HT1080 (cell line): ENCODE results near the gene RNU1-3. TPM values are rescaled to one million over a fixed set of nuclear protein-coding genes. Genes with fewer than 3 reads are reported as not detected.
"Not testable (repeated sequence)": the region's sequence is repeated elsewhere in the genome, so short reads cannot be mapped to it uniquely, and the experiment has no call there.

Source experiments
- DNase-seq: peaks from one replicate; pipeline ENCODE4 v3.0.0-alpha.2; 2015; ENCODE audit warnings: low read depth
- total RNA-seq: library from RNA; depleted of rRNA; stranded (reverse); fragments of >200 nt; shearing (Covaris generic); gene quantifications from 2 replicates; pipeline ENCODE4 v1.2.3, GENCODE V29; 2014

Gene RNU1-3
- total RNA-seq, 1 experiment from 2014 or later = not detected

DNA sequence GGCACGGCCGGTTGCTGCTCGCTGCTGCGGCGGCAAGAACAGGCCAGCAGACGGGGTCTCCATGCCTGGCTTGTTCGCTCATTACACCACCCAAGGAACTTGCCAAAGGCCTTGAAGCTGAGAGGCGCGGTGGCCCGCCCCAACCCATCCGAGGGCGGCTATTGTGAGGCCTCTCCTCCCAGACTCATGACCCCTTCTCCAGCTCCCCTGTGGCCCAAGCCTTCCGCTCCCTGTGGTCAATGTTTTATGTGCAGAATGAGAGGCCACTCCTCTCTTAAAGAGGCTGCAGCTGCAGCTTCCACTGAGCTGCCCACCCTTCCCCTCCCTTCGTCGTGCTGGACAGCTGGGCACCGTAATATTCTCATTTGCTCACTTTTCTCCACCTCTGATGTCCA, 27.6 kb upstream of the RNU1-3 start:
- DNase-seq = not testable (repeated sequence)

DNA sequence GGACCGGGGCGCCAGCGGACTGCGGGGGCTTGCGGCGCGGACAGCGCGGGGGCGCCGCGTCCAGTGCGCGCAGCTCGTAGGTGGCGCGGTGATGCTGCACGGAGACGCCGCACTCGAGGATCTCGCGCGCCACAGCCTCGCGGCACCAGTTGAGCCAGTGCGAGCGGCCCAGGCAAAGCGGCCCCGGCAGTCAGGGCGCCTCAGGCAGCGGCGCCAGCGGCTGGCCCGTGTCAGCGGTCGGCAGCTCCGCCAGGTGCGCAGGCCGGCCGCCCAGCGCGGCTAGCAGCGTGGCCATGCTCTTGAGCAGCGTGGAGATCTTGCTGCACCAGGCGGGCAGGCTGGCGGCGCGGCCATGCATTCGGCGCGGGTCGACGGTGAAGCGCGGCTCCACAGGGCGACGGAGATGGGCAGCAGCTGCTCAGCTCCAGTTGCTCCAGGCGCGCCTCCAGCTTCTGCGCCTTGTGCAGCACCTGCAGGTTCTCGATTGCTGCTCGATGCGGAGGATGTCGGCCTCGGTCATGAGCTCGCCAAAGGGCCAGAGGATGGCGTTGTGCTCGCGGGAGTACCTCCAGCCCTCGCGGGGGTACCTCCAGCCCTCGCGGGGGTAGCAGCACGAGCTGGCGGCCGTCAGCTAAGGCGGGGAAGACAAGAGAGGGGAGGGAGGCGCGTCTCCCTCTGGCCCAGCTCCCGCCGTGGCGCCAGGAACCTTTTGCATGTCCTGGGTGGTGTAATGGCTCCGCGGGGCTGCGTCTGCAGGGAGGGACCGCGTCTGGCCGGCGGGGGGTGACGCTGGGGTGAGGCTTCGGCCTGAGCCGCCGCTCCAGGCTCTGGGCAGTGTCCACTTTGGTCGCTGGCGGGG, 26.9 kb upstream of the RNU1-3 start:
- DNase-seq = not testable (repeated sequence)

DNA sequence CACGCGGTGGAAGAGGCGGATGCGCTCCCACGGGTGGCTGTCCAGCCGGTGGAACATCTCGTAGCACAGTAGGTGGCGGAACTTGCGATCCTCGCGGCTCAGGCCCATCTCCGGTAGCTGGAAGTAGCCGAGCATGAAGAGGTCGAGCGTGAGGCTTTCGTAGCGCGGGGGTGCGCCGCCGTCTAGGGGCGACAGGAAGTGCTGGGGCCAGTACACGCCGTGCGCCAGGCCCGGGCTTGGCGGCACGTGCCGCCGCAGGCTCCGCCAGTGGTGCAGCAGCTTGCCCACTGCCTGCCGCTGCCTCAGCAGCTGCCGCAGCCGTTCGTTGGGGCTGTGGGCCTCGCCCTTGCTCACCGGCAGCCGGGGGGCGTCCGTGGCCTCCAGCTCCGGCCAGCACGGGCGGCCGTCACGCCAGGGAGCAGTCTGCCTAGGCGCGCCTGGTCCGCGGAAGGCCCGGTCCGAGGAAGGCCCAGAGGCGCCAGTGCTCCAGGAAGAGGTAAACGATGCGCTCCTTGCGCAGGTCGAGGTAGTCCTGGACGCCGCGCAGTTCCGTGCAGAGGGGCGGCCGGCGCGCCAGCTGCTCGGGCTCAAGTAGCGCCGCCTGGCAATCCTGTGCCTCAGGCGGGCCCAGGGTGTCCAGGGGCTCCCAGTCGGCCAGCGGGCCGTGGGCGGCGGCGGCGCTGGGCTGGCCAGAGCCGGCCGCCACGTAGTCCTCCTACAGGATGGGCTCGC, 26.1 kb upstream of the RNU1-3 start:
- not testable (repeated sequence) for DNase-seq

DNA sequence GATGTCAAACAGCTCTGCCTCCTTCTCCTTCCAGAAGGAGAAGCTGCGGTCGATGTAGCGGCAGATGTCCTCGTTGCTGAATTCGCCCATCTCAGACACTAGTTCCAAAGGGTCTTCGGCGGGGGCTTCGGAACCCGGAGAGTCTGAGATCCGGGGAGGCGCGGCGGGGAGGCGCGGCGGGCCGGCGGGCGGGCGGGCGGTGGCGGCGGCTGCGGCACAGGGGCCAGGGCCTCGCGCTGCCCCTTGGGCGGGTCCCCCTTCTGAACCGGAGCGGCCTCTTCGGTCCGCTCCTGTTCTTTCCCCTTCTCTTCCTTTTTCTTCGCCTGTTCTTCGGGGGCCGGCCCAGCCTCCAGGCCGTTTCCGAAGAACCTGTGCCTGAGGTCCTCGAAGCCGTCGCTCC, 25.5 kb upstream of the RNU1-3 start:
- not testable (repeated sequence) for DNase-seq

DNA sequence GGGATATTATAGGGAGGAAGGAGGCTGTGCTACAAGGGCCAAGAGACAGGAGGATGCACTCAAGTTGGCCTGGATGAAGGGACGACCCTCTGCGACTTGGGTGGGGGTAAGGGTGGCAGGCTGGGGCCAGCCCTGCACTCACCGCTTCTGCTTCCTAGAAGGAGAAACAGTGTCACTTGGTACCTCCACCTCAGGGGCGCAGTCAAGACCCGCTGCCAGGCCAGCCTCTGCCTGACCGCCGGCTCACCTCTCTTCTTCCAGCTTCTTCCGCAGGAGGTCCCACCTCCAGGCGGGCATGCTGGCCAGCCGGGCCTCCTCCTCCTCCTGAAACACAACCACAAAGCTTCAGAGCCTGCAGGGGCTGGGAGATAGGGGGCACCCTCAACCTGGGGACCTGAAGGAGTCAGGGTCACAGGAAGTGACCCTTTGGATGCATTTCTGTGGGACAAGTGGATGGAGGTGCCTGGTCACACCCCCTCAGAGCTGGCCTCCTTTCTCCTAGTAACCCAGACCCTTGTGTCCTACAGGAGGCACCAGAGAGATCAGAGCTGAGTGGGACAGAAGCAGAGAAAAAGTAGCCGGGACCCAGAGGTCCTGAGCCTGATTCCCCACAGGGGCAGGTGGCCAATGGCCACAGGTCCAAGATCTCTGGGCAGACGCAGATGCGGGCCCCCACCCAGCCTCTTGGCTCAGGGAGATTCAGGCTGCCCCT, 24.4 kb upstream of the RNU1-3 start:
- DNase-seq = not testable (repeated sequence)

DNA sequence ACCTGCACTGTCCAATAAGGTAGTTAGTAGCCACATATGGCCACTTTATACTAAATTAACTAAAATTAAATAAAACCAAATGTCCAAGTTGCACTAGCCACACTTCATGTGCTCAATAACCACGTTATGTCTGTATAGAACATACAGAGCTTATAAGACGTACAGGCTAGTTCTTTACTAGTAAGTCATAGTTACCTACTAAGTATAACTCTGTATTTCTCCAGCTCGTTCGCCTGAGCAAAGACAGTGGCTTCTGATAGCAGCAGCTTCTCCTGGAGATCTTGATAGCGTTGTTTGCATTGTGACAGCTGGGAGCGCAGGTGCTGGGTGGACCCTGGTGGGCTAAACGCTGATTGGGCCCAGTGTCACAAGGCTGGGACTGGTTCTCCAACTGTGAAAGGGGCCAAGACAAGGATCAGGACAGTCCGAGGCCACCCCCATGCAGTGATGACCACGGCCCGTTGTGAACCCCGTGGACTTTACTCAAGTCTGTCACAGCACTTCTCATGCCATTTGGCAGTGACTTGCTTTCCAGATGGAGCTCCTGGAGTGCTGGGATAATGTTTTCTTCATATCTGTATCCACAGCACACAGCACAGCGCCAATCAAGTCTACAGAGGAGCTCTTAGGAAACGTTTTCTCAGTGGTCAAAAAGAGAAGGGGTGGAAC, 20.5 kb upstream of the RNU1-3 start:
- not testable (repeated sequence) for DNase-seq

DNA sequence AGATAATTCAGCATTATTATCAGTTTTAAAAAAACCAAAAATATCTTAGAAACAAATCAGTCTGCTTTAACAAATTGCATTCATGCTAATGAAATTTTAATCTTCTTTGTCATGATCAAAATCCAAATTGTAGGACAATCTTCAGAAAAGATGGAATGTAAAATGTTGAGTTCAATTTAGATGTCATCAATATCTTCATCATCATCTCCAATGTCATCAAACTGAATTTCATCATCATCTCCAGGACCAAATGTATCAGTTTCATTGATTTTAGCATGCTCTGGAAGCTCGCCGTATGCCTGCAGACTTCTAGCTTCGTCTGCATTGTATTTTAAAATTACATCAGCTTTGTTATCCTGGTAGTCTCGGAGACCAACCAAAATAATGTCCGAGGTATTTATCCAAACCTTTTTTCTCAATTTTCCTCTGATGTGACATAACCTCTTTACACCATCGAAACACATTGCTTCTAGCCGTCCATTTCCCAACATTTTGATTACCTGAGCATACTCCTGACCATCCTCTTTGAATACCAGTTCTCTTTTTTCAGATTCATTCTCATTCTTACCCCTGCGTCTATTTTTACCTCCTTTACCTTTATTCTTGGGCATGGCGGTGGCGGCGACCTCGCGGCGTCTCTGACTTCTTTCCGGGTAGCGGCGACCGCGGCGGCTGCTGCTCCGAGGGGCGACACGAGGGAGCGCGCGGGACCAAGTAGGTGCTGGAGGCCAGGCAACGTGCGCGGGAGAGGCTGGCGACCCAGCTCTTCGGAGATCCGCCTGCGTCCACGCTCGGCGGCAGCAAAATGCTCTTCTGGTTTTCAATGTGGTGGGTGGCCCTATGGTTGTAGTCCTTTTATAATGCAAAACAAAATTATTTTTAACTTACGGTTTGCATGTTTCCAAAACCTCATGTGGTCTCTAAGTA, 19.0 kb upstream of the RNU1-3 start:
- not testable (repeated sequence) for DNase-seq

DNA sequence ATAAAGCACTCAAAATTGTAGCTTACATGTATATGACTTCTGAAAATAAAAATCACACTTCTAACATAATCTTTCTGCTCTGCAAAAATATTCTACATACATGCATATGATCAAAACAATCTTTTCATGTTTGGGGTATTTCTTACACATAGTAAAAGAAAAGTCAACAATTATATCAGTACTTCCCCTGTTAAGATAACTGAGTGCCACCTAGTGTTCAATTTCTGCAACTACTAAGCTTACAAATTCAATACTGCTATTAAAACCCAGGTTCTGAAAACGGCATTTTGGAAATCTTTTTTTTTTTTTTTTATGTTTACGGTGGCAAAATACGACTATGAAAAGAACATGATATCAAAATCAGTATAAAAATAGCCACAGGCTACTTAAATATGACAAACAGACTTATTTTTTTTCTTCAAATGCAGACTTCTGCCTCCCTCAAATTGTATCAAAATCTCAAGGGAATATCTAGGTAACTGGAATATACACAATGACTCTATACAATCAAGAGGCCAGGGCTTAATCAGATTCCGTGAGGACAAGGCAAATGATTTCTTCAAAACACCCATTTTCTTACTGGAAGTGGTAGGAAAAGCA, 18.1 kb upstream of the RNU1-3 start:
- DNase-seq = not testable (repeated sequence)

DNA sequence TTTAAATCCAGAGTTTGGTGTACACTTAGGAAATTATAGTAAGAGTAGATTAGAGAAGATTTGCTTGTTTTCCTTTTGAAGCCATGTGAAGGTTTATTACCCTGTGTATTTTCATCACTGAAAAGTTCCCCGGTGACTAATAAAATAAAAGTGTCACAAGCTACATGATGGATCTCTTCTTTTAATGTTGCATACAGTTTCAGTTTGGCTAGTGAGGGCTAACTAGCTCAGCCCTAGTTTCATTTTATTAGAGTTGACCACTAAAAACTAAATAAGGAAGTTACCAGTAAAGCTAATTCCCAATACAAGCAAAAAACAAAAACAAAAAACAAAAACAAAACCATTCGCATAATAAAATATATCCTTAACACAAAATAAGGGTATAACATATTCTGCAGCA, 17.4 kb upstream of the RNU1-3 start:
- DNase-seq = not testable (repeated sequence)

DNA sequence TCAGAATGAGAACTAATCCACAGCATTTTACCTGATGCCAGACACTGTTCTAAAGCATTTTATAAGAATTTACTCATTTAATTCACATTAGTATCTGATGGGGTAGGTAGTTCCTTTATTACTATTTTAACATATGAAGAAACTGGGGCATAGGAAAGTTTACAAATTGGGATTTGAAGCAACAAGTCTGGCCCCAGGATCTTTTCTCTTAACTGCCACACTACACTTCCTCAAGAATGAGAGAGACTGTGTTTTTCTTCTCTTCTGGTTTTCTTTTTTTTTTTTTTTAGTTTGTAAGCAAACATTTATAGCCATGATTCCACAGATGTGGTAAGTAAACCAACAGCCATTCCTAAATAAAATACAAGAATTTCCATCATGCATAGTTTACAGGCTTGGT, 16.1 kb upstream of the RNU1-3 start:
- DNase-seq = not testable (repeated sequence)

DNA sequence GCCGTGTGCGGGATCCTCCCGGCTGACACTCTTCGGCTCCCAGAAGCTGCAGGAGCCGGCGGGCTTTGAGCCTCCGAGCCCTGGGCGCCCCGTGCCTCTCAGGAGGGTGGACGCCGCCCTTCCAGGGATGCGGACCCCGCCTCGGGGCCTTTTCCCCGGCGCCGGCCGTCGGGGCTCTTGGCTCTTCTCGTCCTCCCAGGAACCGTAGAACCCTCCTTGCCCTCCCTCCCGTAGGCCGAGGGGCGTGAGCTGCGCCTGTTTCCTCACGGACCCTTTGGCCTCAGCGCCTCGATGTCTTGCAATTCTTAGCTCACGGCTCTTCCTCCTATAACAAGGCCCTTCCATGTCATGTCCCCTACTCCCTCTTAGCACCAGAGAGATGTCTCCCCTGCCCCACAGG, 13.6 kb upstream of the RNU1-3 start:
- DNase-seq = not testable (repeated sequence)

DNA sequence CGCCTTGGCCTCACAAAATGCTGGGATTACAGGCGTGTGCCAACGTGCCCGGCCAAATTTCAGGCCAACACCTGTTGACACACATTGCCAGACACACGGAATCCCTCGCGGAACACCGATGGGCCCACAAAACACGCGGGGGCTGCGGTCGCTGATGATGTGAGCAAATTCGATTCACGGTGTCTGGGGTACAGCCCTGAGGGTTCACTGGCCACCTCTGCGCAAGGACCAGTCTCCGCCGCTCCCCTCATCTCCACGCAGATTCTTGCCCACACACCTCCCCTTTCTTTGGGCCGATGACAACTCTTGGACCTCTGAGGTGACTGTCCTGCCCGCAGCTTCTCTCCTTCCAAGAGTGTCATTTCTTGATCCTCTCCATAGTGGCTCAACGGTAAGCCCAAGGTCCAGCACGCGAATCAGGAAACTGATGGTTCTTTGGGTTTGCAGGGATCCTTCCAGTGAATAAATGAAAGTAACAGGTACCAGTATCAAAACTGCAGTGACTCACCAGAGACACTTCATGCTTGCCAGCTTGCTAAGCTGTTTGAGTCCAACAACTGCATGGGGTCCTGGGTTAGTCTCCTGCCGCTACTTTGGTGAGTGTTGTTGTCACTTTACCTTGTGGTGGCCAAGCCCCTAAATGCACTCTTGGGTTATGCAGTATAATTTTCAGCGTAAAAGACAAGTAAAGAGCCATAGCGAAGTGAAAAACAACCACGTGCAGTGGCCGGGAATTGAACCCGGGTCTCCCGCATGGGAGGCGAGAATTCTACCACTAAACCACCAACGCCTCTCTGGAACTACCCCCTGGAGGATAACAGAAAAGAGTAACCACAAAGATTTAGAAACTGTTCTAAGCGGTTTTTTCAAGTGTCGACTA, 11.0 kb upstream of the RNU1-3 start:
- DNase-seq = peak; percentile 85

DNA sequence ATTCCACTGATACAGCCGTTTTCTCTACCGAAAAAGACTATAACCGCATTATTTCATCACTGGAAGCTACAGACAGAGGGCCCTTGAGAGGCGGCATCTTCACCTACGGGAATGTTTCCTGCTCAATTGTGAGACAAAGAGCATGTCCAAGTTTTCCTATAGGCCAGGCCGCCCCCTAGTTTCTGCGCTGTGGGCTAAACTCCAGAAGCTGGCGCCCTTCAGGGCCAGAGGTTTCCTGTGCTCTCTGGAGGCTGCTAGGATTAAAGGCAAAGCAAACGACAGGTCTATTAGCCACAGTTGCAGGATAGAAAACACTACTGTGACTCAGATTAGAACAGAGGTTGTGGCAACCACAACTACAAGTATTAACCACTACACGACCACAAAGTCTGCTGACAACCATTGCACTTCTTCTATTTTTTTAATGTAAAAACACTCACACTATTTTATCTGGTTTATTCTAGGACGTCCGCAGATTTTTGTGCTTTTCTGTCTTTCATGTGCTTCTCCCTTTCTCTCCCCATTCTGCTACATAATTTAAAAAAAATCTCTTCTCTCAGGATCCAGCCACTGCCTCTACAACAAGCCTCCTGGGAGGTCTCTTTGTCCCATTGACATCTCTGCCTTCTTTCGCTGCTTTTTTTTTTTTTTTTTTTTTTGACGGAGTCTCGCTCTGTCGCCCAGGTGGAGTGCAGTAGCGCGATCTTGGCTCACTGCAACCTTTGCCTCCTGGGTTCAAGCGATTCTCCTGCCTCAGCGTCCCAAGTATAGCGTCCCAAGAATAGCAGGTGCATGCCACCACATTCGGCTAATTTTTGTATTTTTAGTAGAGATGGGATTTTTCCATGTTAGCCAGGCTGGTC, 10.1 kb upstream of the RNU1-3 start:
- peak; percentile 33 for DNase-seq

DNA sequence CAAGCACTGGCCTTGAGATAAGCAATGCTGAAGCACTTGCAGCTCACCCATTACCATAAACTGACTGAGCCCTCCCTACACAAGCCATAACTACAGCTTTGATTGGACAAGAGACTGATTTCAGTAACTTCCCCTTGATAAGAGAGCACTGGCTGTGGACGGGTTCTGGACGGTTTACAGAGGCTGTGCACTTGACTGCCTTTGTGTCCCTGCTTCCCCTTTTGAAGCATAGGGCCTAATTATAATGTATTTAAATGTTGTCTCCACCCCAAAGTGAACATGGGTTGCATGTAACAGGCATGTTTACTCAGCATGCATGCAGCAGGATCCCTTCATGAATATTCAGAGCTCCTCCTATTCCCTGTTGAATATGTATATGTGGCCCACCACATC, 8.4 kb upstream of the RNU1-3 start:
- not testable (repeated sequence) for DNase-seq

DNA sequence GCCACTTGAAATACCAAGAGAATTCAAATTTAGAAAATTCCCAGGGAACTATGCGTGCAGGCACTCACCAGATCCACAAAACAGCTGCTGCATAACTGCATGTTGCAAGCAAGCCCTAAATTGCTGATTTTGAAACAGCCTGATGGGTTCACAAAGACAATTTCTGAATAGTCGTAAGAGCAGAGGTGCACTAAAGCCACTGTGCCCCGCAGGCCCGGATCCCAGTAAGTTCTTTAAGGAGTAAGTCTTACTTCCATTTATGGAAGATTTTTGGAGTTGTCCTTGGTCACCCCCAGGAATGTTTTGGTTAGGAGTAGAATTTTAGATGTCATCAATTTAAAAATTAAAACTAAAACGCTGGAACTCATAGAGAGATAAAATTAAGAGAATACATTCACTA, 7.2 kb upstream of the RNU1-3 start:
- DNase-seq = not testable (repeated sequence)

DNA sequence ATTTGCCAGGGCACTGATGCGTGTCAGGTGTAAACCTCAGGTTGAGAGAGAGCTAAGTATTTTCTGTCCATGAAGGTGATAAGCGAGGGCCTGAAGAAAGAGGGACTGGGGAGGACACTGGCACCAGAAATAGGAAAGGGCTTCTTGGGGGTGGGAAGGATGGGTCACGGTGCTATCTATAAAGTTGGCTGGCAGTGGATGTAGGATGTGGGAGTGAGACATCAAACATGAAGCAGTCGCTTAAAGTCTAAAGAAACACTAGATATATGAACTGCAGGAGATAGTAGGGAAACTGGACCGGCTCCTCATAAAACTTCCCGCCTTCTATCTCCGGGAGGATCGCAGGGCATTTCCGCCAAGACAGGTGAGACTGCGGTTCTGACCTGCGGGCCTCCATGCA, 912 bp downstream of the RNU1-3 start:
- DNase-seq = not testable (repeated sequence)

DNA sequence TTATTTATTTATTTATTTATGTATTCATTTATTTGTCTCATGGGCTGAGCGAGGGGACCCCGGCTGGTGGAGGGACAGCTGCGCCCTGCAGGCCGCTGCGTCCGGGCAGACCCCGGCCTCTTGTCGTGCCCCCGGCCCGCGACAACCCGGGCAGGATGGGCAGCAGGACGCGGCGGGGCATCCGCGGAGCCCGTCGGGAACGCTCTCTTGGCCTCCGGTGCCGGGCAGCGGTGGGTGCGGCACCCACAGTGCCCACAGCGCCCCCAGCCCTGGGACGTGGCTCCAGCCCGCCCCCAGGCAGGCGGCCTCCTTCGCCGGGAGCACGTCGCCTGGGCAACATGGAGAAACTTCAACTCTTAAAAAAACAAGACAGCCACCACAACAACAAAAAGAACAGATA, 8.5 kb downstream of the RNU1-3 start:
- DNase-seq = not testable (repeated sequence)
